SJCRH30 (cell line): ENCODE data around the gene TMEM37. TPM values are rescaled to one million over a fixed set of nuclear protein-coding genes. Genes with fewer than 3 reads are reported as not detected.
A peak's percentile ranks its signal among the peaks of the same experiment; 100 is the strongest.

ENCODE experiments used
- DNase-seq, 2 experiments: peaks; one replicate each; pipeline ENCODE4 v3.0.0-alpha.2; 2015 to 2020
- H3K27ac ChIP-seq: fragments of 250-450 bp; sonication (Bioruptor Pico); 2 replicates; pipeline ENCODE4 v1.5.1; 2020; ENCODE audit warnings: mild to moderate bottlenecking, moderate library complexity
- H3K27me3 ChIP-seq: fragments of 250-450 bp; sonication (Bioruptor Pico); 2 replicates; pipeline ENCODE4 v1.5.1; 2020; ENCODE audit warnings: mild to moderate bottlenecking, moderate library complexity
- H3K36me3 ChIP-seq: fragments of 250-450 bp; sonication (Bioruptor Pico); 2 replicates; pipeline ENCODE4 v1.5.1; 2020; ENCODE audit warnings: mild to moderate bottlenecking, moderate library complexity
- H3K4me1 ChIP-seq: fragments of 250-450 bp; sonication (Bioruptor Pico); 2 replicates; pipeline ENCODE4 v1.5.1; 2020; ENCODE audit warnings: mild to moderate bottlenecking, moderate library complexity
- H3K4me3 ChIP-seq: fragments of 250-450 bp; sonication (Bioruptor Pico); 2 replicates; pipeline ENCODE4 v1.5.1; 2020; ENCODE audit warnings: mild to moderate bottlenecking, moderate library complexity
- H3K9me3 ChIP-seq: fragments of 250-450 bp; sonication (Bioruptor Pico); replicated peaks from 2 replicates; pipeline ENCODE4 v1.5.1; 2020; ENCODE audit warnings: mild to moderate bottlenecking, moderate library complexity
- total RNA-seq: library from RNA; depleted of rRNA; stranded (reverse); fragments of >200 nt; shearing (Covaris generic); gene quantifications from 2 replicates; pipeline ENCODE4 v1.2.3, GENCODE V29; 2014; rRNA removed

TMEM37 gene
- total RNA-seq, 1 experiment from 2014 or later: 0.67 TPM

- H3K36me3 ChIP-seq: no peaks in the 10 kb centered on the region
- H3K27me3 ChIP-seq: no peaks in the 10 kb centered on the region
- H3K4me1 ChIP-seq: peaks cover 17% of the 10 kb centered on the region
- H3K27ac ChIP-seq: no peak overlapping the region
- DNase-seq: no peak
- H3K9me3 ChIP-seq: no peaks in the 10 kb centered on the region
- no peak overlapping the region for H3K4me3 ChIP-seq
Measured at GRCh38 chr2:119481501-119482455, 50.1 kb downstream of the TMEM37 start.

GRCh38 chr2:119482481-119483394 lies 51.1 kb downstream of the TMEM37 start:
- Histone ChIP-seq H3K27ac (no peak overlapping the region), H3K36me3 (no peaks in the 10 kb centered on the region), H3K27me3 (no peaks in the 10 kb centered on the region), H3K4me3 (no peak overlapping the region), H3K9me3 (no peaks in the 10 kb centered on the region), H3K4me1 (peaks cover 17% of the 10 kb centered on the region)
- no peak for DNase-seq

GRCh38 chr2:119483395-119483753 lies 51.7 kb downstream of the TMEM37 start:
- no peaks in the 10 kb centered on the region for H3K36me3 ChIP-seq
- H3K4me3 ChIP-seq: no peak overlapping the region
- H3K9me3 ChIP-seq: no peaks in the 10 kb centered on the region
- no peak overlapping the region for H3K27ac ChIP-seq
- DNase-seq: no peak
- no peaks in the 10 kb centered on the region for H3K27me3 ChIP-seq
- peaks cover 14% of the 10 kb centered on the region for H3K4me1 ChIP-seq

GRCh38 chr2:119483896-119484718 lies 52.5 kb downstream of the TMEM37 start:
- no peak for DNase-seq
- Histone ChIP-seq H3K36me3 (no peaks in the 10 kb centered on the region), H3K9me3 (no peaks in the 10 kb centered on the region), H3K27me3 (no peaks in the 10 kb centered on the region), H3K4me3 (no peak overlapping the region), H3K27ac (no peak overlapping the region), H3K4me1 (peaks cover 14% of the 10 kb centered on the region)

- peak; percentile 75 to 76 for DNase-seq
- no peak overlapping the region for H3K27ac ChIP-seq
- peaks cover 14% of the 10 kb centered on the region for H3K4me1 ChIP-seq
- H3K4me3 ChIP-seq: no peak overlapping the region
- no peaks in the 10 kb centered on the region for H3K36me3 ChIP-seq
- no peaks in the 10 kb centered on the region for H3K27me3 ChIP-seq
- no peaks in the 10 kb centered on the region for H3K9me3 ChIP-seq
Measured at GRCh38 chr2:119484834-119485233, 53.2 kb downstream of the TMEM37 start.

GRCh38 chr2:119485336-119486110 lies 53.9 kb downstream of the TMEM37 start:
- H3K36me3 ChIP-seq: no peaks in the 10 kb centered on the region
- H3K27me3 ChIP-seq: no peaks in the 10 kb centered on the region
- H3K4me1 ChIP-seq: peaks cover 14% of the 10 kb centered on the region
- DNase-seq: no peak
- H3K27ac ChIP-seq: no peak overlapping the region
- no peaks in the 10 kb centered on the region for H3K9me3 ChIP-seq
- no peak overlapping the region for H3K4me3 ChIP-seq

- no peak for DNase-seq
- no peak overlapping the region for H3K4me3 ChIP-seq
- H3K36me3 ChIP-seq: no peaks in the 10 kb centered on the region
- H3K9me3 ChIP-seq: no peaks in the 10 kb centered on the region
- peaks cover 18% of the 10 kb centered on the region for H3K4me1 ChIP-seq
- H3K27me3 ChIP-seq: no peaks in the 10 kb centered on the region
- no peak overlapping the region for H3K27ac ChIP-seq
Measured at GRCh38 chr2:119486196-119486827, 54.7 kb downstream of the TMEM37 start.

GRCh38 chr2:119486886-119487285 lies 55.2 kb downstream of the TMEM37 start:
- H3K4me3 ChIP-seq: no peak overlapping the region
- no peak overlapping the region for H3K27ac ChIP-seq
- no peaks in the 10 kb centered on the region for H3K36me3 ChIP-seq
- peaks cover 20% of the 10 kb centered on the region for H3K4me1 ChIP-seq
- DNase-seq: no peak
- H3K9me3 ChIP-seq: no peaks in the 10 kb centered on the region
- H3K27me3 ChIP-seq: no peaks in the 10 kb centered on the region

- Histone ChIP-seq H3K4me1 (peaks cover 22% of the 10 kb centered on the region), H3K27me3 (no peaks in the 10 kb centered on the region), H3K36me3 (no peaks in the 10 kb centered on the region), H3K9me3 (no peaks in the 10 kb centered on the region), H3K27ac (no peak overlapping the region), H3K4me3 (no peak overlapping the region)
- no peak for DNase-seq
Measured at GRCh38 chr2:119487434-119488244, 56.0 kb downstream of the TMEM37 start.

Other genes starting within 250 kb of the TMEM37 start
- gene STEAP3, start 208.0 kb upstream of the TMEM37 start, total RNA-seq: 2.2 and 2.6 TPM in 2 replicates
- 4.2 and 7.0 TPM in 2 replicates for gene C2orf76, start 65.0 kb upstream of the TMEM37 start, total RNA-seq
- gene DBI, start 64.9 kb upstream of the TMEM37 start, total RNA-seq: 326 and 328 TPM in 2 replicates
- gene SCTR, start 92.6 kb downstream of the TMEM37 start, total RNA-seq: not detected in 2 replicates
- gene CFAP221, start 112.6 kb downstream of the TMEM37 start, total RNA-seq: not detected in 2 replicates
- gene TMEM177, start 247.3 kb downstream of the TMEM37 start, total RNA-seq: 32.6 and 34.6 TPM in 2 replicates